ENCODE measurements around the gene IGFBP4. TPM values are rescaled to one million over a fixed set of nuclear protein-coding genes. Genes with fewer than 3 reads are reported as not detected.

Gene IGFBP4
- total and polyA plus RNA-seq, 2 of the 13 experiments (the other 11 are each of a cell fraction or from before 2014, with no cell fraction given) = 4.1 to 49.0 TPM

GRCh38 chr17:40419559-40420331, 23.5 kb upstream of the IGFBP4 start (continued):
- TF ChIP-seq ZNF800 (CRISPR knock-in tag; IDR thresholded peaks at IDR 0.05) = no peak
- 0 out of 2 replicates have a peak, but pooled peaks have one; percentile 23 for TF ChIP-seq DNMT3B (CRISPR knock-in tag; conservative IDR thresholded peaks at IDR 0.05)
- no peak for TF ChIP-seq MZF1 (CRISPR knock-in tag; IDR thresholded peaks at IDR 0.05; ENCODE audit: borderline replicate concordance)
- TF ChIP-seq ZNF382 (CRISPR knock-in tag; IDR thresholded peaks at IDR 0.05; ENCODE audit: borderline replicate concordance) = no peak
- TF ChIP-seq ARHGAP35 (CRISPR knock-in tag; IDR thresholded peaks at IDR 0.05; ENCODE audit: borderline replicate concordance) = no peak
- 0 out of 2 replicates have a peak, but pooled peaks have one; percentile 40 for TF ChIP-seq ZNF335 (CRISPR knock-in tag; IDR thresholded peaks at IDR 0.05)
- TF ChIP-seq ZNF563 (CRISPR knock-in tag; IDR thresholded peaks at IDR 0.05) = no peak
- 0 out of 2 replicates have a peak, but pooled peaks have one; percentile 60 for TF ChIP-seq KDM4B (CRISPR knock-in tag; IDR thresholded peaks at IDR 0.05)
- no peak for TF ChIP-seq RNF219 (CRISPR knock-in tag; IDR thresholded peaks at IDR 0.05)
- no peak; the same call in 1 of the 2 replicates for TF ChIP-seq ESRRA (CRISPR knock-in tag; IDR thresholded peaks at IDR 0.05; ENCODE audit: low read depth)
- no peak for TF ChIP-seq ZFP37 (CRISPR knock-in tag; IDR thresholded peaks at IDR 0.05; ENCODE audit: borderline replicate concordance)
- TF ChIP-seq CC2D1A (CRISPR knock-in tag; IDR thresholded peaks at IDR 0.05) = no peak
- TF ChIP-seq ZNF253 (CRISPR knock-in tag; IDR thresholded peaks at IDR 0.05; ENCODE audit: borderline replicate concordance) = no peak
- TF ChIP-seq KLF15 (CRISPR knock-in tag; IDR thresholded peaks at IDR 0.05; ENCODE audit: borderline replicate concordance) = no peak
- TF ChIP-seq ZNF564 (CRISPR knock-in tag; IDR thresholded peaks at IDR 0.05) = no peak; the same call in 1 of the 2 replicates
- peak; percentile 76; the same call in 1 of the 2 replicates for TF ChIP-seq ELF4 (CRISPR knock-in tag; IDR thresholded peaks at IDR 0.05; ENCODE audit: borderline replicate concordance)
- TF ChIP-seq FOXO1 (CRISPR knock-in tag; IDR thresholded peaks at IDR 0.05) = no peak
- peak; percentile 74 for TF ChIP-seq HNF1A (IDR thresholded peaks at IDR 0.05; ENCODE audit: low read depth)
- TF ChIP-seq HNF1A (CRISPR knock-in tag; IDR thresholded peaks at IDR 0.05; ENCODE audit: borderline replicate concordance) = peak; percentile 79
- no peak for TF ChIP-seq RBFOX2 (IDR thresholded peaks at IDR 0.05; ENCODE audit: low read depth, low read length)
- no peak for TF ChIP-seq SCMH1 (CRISPR knock-in tag; IDR thresholded peaks at IDR 0.05; ENCODE audit: borderline replicate concordance)
- TF ChIP-seq STAT5B (CRISPR knock-in tag; IDR thresholded peaks at IDR 0.05) = no peak

All from HepG2 (cell line).